KMS-11 (cell line): ENCODE measurements around the gene BTBD16.

Experiments
- H2AFZ ChIP-seq: fragments of 200-600 bp; sonication (generic); 2 replicates; pipeline ENCODE4 v1.6.1; 2016; ENCODE audit warnings: antibody characterized with exemption, mixed run types, low read depth
- H3K27ac ChIP-seq: fragments of 200-600 bp; sonication (generic); 2 replicates; pipeline ENCODE4 v1.6.1; 2016; ENCODE audit warnings: mild to moderate bottlenecking, mixed run types
- H3K27me3 ChIP-seq: fragments of 200-600 bp; sonication (generic); 2 replicates; pipeline ENCODE4 v1.6.1; 2017; ENCODE audit warnings: mild to moderate bottlenecking, low read depth, mixed run types, moderate library complexity; ENCODE audit not compliant: insufficient read depth
- H3K36me3 ChIP-seq: fragments of 200-600 bp; sonication (generic); 2 replicates; pipeline ENCODE4 v1.6.1; 2017; ENCODE audit warnings: mild to moderate bottlenecking, mixed run types; ENCODE audit not compliant: insufficient read depth
- H3K4me1 ChIP-seq: fragments of 200-600 bp; sonication (generic); 2 replicates; pipeline ENCODE4 v1.6.1; 2016; ENCODE audit warnings: mild to moderate bottlenecking, low read depth, mixed run types; ENCODE audit not compliant: poor library complexity, severe bottlenecking
- H3K4me2 ChIP-seq: fragments of 200-600 bp; sonication (generic); 2 replicates; pipeline ENCODE4 v1.7.0; 2016; ENCODE audit warnings: mild to moderate bottlenecking, mixed run types
- H3K4me3 ChIP-seq: fragments of 200-600 bp; sonication (generic); IDR thresholded peaks from 2 replicates; pipeline ENCODE4 v1.6.1; 2017; ENCODE audit warnings: low read depth, low read length, mixed read lengths; ENCODE audit not compliant: insufficient read depth
- H3K79me2 ChIP-seq: fragments of 200-600 bp; sonication (generic); 2 replicates; pipeline ENCODE4 v1.6.1; 2016; ENCODE audit warnings: low read depth, mixed run types; ENCODE audit not compliant: insufficient read depth
- H3K9ac ChIP-seq: fragments of 200-600 bp; sonication (generic); 2 replicates; pipeline ENCODE4 v1.6.1; 2016; ENCODE audit warnings: mild to moderate bottlenecking, mixed run types
- H4K20me1 ChIP-seq: fragments of 200-600 bp; sonication (generic); 2 replicates; pipeline ENCODE4 v1.6.1; 2016; ENCODE audit warnings: mild to moderate bottlenecking, mixed run types; ENCODE audit not compliant: insufficient read depth
- TF ChIP-seq, protein P1 (sequence below): fragments of 200-600 bp; sonication (generic); conservative IDR thresholded peaks from 2 replicates; pipeline ENCODE4 v1.6.1; 2017; ENCODE audit warnings: low read depth, mild to moderate bottlenecking, antibody characterized with exemption, low read length, moderate library complexity, mixed read lengths

BTBD16 gene

DNA sequence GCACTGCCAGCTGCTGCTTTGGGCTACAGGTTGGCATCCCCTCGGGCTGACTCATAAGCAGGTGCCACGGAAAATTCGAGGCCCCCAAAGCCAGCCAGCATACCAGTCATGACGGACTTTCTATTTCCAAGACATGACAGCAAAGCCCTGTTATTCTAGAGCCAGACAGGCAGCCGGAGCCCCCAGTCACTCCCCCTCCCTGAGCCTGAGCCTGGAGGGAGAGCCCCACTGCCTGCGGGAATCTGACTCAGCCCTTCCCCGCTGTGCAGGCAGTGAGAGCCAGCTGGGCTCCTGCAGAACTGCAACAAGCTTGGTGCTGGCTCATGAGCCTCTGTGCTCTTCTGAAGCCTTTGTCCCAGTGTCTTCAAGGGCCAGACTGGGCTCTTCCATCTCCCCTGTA lies 15.8 kb downstream of the BTBD16 start:
- Histone ChIP-seq H3K79me2 (no peaks in the 10 kb centered on the region), H3K4me1 (no peaks in the 10 kb centered on the region), H3K27ac (no peak overlapping the region), H3K4me3 (no peak overlapping the region), H4K20me1 (no peaks in the 10 kb centered on the region), H3K4me2 (no peak overlapping the region), H2AFZ (no peak overlapping the region), H3K27me3 (no peaks in the 10 kb centered on the region), H3K36me3 (no peaks in the 10 kb centered on the region), H3K9ac (no peak overlapping the region)
- TF ChIP-seq, protein P1, sequence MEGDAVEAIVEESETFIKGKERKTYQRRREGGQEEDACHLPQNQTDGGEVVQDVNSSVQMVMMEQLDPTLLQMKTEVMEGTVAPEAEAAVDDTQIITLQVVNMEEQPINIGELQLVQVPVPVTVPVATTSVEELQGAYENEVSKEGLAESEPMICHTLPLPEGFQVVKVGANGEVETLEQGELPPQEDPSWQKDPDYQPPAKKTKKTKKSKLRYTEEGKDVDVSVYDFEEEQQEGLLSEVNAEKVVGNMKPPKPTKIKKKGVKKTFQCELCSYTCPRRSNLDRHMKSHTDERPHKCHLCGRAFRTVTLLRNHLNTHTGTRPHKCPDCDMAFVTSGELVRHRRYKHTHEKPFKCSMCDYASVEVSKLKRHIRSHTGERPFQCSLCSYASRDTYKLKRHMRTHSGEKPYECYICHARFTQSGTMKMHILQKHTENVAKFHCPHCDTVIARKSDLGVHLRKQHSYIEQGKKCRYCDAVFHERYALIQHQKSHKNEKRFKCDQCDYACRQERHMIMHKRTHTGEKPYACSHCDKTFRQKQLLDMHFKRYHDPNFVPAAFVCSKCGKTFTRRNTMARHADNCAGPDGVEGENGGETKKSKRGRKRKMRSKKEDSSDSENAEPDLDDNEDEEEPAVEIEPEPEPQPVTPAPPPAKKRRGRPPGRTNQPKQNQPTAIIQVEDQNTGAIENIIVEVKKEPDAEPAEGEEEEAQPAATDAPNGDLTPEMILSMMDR, result no peak

DNA sequence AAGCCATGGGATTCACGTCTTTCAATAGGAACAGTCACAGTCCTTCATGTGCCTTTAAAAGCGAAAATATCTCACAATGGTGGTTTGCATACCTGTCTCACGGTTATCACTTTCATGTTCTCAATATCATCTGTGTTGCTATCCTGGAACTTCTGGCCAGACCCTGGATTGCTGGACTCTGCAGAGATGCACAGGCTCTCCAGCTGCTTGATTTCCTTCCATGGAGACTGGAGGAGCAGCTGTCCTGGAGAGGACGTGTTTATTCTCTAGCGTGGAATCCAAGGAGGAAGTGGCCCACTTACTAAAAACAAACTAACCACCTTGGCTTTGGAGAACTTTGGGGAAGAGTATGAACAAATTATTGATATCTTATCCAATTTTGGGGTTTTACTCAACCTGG lies 16.5 kb downstream of the BTBD16 start:
- H3K79me2 ChIP-seq, result no peaks in the 10 kb centered on the region
- H3K4me1 ChIP-seq, result no peaks in the 10 kb centered on the region
- H3K9ac ChIP-seq, result no peak overlapping the region
- H3K4me2 ChIP-seq, result no peak overlapping the region
- no peaks in the 10 kb centered on the region for H3K36me3 ChIP-seq
- no peaks in the 10 kb centered on the region for H3K27me3 ChIP-seq
- H3K4me3 ChIP-seq, result no peak overlapping the region
- no peak overlapping the region for H2AFZ ChIP-seq
- H3K27ac ChIP-seq, result no peak overlapping the region
- TF ChIP-seq, protein P1, result no peak
- H4K20me1 ChIP-seq, result no peaks in the 10 kb centered on the region

DNA sequence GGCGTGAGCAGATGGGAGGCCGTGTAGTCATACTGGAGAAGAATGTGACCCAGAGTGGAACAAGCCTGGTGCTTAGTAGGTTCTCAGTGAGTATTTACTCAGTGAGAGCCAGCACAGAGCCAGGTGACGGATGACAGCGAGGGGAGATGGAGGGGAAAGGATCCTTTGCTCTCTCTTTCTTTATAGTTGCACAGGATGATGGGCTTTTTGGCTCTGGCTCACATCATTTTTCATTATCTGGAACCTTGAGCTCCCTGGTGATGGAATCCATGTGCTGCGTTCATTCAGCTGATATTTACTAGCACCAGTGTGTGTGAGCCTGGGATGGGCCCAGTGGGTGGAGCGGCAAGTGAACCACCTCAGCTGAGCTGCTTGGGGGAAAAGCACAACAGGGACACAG lies 17.2 kb downstream of the BTBD16 start:
- Histone ChIP-seq H4K20me1 (no peaks in the 10 kb centered on the region), H3K36me3 (no peaks in the 10 kb centered on the region), H3K27me3 (no peaks in the 10 kb centered on the region), H3K4me3 (no peak overlapping the region), H3K9ac (no peak overlapping the region), H3K4me1 (no peaks in the 10 kb centered on the region), H3K79me2 (no peaks in the 10 kb centered on the region), H3K4me2 (no peak overlapping the region), H2AFZ (no peak overlapping the region), H3K27ac (no peak overlapping the region)
- TF ChIP-seq, protein P1, result no peak

DNA sequence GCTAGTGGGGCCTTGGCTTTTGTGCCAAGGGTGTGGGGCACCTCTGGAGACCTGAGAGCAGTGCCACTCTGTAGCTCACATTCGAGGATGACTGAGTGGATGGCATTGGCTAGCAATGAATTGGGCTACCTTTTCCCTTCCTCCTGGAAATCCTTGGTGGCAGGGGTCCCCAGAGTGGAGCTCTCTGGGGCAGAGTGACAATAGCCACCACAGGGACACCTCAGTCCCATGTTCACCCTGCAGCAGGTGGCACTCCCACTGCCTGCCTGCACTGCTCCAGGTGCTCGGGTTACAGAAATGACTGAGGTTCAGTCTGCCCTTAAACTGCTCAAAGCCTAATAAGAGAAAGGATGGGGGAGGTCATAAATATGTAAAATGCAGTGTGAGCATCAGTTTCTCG lies 17.8 kb downstream of the BTBD16 start:
- H3K79me2 ChIP-seq, result no peaks in the 10 kb centered on the region
- TF ChIP-seq, protein P1, result no peak
- H3K4me3 ChIP-seq, result no peak overlapping the region
- no peaks in the 10 kb centered on the region for H3K36me3 ChIP-seq
- H3K27ac ChIP-seq, result no peak overlapping the region
- no peak overlapping the region for H3K4me2 ChIP-seq
- H3K27me3 ChIP-seq, result no peaks in the 10 kb centered on the region
- no peaks in the 10 kb centered on the region for H4K20me1 ChIP-seq
- no peaks in the 10 kb centered on the region for H3K4me1 ChIP-seq
- H2AFZ ChIP-seq, result no peak overlapping the region
- H3K9ac ChIP-seq, result no peak overlapping the region

DNA sequence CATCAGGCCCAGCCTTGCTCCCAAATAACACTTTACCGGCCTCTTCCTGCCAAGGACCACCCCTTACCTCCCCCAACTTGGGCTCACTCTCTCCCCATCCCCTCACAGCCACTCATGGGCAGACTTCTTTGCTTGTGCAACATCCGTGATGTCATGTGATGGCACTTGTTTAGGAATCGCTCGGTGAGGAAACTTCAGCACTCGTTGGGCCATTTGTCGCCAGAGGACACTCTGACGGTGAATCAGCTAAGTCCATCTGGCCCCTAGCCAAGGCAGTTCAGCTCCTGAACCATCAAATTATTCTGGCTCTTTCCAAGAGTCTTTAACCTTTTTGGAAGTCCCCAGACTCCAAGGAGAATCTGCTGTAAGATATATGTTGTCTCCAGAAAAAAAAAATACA lies 19.2 kb downstream of the BTBD16 start:
- Histone ChIP-seq H2AFZ (no peak overlapping the region), H3K27me3 (no peaks in the 10 kb centered on the region), H3K79me2 (no peaks in the 10 kb centered on the region), H3K36me3 (no peaks in the 10 kb centered on the region), H4K20me1 (no peaks in the 10 kb centered on the region), H3K27ac (no peak overlapping the region), H3K4me3 (no peak overlapping the region), H3K9ac (no peak overlapping the region), H3K4me1 (no peaks in the 10 kb centered on the region), H3K4me2 (no peak overlapping the region)
- TF ChIP-seq, protein P1, result no peak
